Prostate gland (tissue), 2 donors: Measurements from ENCODE around the gene GNRHR. TPM values are rescaled to one million over a fixed set of nuclear protein-coding genes. Genes with fewer than 3 reads are reported as not detected.
"Not testable (repeated sequence)": the region's sequence is repeated elsewhere in the genome, so short reads cannot be mapped to it uniquely, and the experiment has no call there.

Experiments used
- DNase-seq: peaks from one replicate; pipeline ENCODE4 v3.0.0-alpha.2; 2019; ENCODE audit warnings: low spot score
- H3K27ac ChIP-seq, 2 donors: fragments of 200-600 bp; sonication (generic); 2 replicates each; pipeline ENCODE4 v1.5.1; 2017 to 2019
- H3K27me3 ChIP-seq: fragments of 200-600 bp; sonication (generic); replicated peaks from 2 replicates; pipeline ENCODE4 v1.5.1; 2019; ENCODE audit not compliant: insufficient read depth
- H3K36me3 ChIP-seq, 2 donors: fragments of 200-600 bp; sonication (generic); 1 replicate in 1 of 2; 2 replicates in 1 of 2; pipeline versions ENCODE4 v1.5.1 to v1.8.1; 2017 to 2019
- H3K4me1 ChIP-seq: fragments of 200-600 bp; sonication (generic); replicated peaks from 2 replicates; pipeline ENCODE4 v1.5.1; 2019
- H3K4me3 ChIP-seq, 2 donors: fragments of 200-600 bp; sonication (generic); 2 replicates each; pipeline ENCODE4 v1.5.1; 2017 to 2019
- H3K9me3 ChIP-seq: fragments of 200-600 bp; sonication (generic); 2 replicates; pipeline ENCODE4 v1.5.1; 2017
- POLR2A ChIP-seq: fragments of 450-650 bp; IDR thresholded peaks from one replicate; pipeline ENCODE4 v1.6.1; 2016; ENCODE audit warnings: antibody characterized with exemption, mild to moderate bottlenecking
- POLR2AphosphoS5 ChIP-seq: sonication (generic); formaldehyde crosslinking; IDR thresholded peaks from one replicate; pipeline ENCODE4 v1.6.1; 2017; ENCODE audit warnings: antibody characterized with exemption
- WGBS: methylation state at CpG from one replicate; pipeline ENCODE4 v1.1.5; 2018; 5-methylcytosine and 5-hydroxymethylcytosine counted together
- intact Hi-C: fragments of 100-400 bp; cut with DNase I; formaldehyde crosslinking; loops from one replicate; pipeline ENCODE4 v1.14.2; 2022
- total RNA-seq, 2 donors: library from RNA; depleted of rRNA; stranded (reverse); fragments of >200 nt; gene quantifications; one replicate each; pipeline ENCODE4 v1.1.0, GENCODE V29; 2016
- TF ChIP-seq, protein P1 (sequence below), 4 experiments: fragments of 200-600 bp in 2 of 4; fragments of 450-650 bp in 2 of 4; sonication (generic) in 2 of 4; IDR thresholded peaks; 1 replicate in 3 of 4; 2 replicates in 1 of 4; pipeline ENCODE4 v1.5.1; 2016 to 2019; ENCODE audit warnings: antibody characterized with exemption in 4 of 4, mild to moderate bottlenecking in 2 of 4, moderate library complexity in 2 of 4

The GNRHR gene
- total RNA-seq, 2 donors from 2014 or later = not detected

DNA sequence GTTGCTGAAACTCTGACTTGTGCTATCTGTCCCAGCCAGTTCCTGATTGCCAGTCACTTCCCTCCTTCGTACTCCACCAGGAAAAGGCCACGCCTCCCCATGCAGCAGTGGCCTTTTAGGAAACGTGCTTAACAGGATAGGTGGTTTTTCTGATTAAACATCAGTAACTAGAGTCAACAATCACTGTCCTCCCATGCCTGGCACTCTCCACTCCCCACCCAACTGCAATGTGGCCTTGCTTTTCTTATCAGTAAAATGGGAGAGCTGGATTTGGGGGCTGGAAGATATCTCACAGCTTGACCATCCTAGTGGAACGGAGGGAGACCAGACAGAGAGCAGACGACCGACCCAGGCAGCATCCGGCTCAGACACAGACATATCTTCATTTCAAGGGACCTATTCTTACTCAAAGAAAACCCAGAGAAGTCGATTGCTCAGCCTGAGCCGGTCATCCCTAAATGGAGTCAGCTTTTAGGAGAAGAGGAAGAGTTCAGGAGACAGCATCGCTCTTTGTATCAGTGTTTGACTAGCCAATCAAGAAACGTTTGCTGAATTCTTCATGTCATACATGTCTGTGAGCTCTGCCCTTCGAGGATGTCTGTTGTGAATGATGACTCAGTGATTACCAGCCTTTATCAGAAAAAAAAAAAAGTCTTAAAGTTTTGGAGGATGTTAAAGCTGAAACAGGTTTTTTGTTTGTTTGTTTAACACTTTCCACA is 40.5 kb downstream of the GNRHR start:
- intact Hi-C loops = no loop called here
- TF ChIP-seq, protein P1, sequence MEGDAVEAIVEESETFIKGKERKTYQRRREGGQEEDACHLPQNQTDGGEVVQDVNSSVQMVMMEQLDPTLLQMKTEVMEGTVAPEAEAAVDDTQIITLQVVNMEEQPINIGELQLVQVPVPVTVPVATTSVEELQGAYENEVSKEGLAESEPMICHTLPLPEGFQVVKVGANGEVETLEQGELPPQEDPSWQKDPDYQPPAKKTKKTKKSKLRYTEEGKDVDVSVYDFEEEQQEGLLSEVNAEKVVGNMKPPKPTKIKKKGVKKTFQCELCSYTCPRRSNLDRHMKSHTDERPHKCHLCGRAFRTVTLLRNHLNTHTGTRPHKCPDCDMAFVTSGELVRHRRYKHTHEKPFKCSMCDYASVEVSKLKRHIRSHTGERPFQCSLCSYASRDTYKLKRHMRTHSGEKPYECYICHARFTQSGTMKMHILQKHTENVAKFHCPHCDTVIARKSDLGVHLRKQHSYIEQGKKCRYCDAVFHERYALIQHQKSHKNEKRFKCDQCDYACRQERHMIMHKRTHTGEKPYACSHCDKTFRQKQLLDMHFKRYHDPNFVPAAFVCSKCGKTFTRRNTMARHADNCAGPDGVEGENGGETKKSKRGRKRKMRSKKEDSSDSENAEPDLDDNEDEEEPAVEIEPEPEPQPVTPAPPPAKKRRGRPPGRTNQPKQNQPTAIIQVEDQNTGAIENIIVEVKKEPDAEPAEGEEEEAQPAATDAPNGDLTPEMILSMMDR (IDR thresholded peaks at IDR 0.05) = no peak
- TF ChIP-seq POLR2A (no peak), POLR2AphosphoS5 (peak; percentile 73)
- H3K27me3 ChIP-seq = no peaks in the 10 kb centered on the region
- no peaks in the 10 kb centered on the region for H3K9me3 ChIP-seq
- peak; percentile 53 for DNase-seq
- H3K4me1 ChIP-seq = peaks cover 6% of the 10 kb centered on the region
- WGBS = 70% methylated on average over 12 of the region's 12 CpGs
- no peaks in the 10 kb centered on the region for H3K36me3 ChIP-seq
- peak overlapping the region; percentile 36 to 71 for H3K27ac ChIP-seq
- no peak overlapping the region for H3K4me3 ChIP-seq

DNA sequence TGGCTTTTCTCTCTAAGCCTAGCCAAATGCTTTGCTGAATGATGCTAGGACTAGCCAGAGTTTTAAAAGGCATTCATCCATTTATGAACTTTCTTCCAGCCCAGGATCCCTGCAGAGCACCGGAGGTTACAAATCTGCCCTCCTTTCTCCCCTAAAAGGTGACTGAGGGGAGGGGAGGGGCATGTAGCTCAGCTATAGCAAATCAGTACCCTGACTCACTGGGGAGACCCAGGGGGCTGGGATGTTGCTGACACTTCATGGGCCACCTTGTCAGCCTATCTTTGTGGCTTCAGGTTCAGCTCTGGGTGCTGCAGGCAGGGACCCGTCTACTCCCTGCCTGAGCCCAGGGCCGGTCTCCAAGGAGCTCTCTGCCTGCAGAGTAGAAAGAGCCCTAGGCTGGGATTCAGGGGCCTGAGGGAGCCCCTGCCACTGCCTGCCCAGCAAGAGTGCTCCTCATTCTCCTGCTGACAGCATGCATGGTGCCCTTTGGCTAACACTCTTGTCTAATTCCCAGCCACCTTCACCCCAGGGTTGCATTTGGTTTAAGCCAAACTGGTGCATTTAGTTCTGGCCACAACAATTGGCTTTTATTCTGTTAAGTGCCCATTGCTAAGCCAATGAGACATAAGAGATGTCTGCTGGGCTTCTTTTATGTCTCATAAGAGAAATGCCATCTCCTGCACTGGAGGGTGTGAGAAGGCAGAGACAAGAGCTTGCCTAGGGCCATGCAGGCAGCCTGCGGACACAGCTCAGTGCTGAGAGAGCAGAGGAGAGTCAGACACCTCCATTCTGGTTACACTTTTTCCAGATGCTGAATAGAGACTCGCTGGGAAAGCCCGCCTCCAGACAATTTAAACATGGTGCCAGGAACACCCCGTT is 41.3 kb downstream of the GNRHR start:
- TF ChIP-seq, protein P1 (IDR thresholded peaks at IDR 0.05) = no peak
- TF ChIP-seq POLR2AphosphoS5 = no peak
- TF ChIP-seq POLR2A = no peak
- no peaks in the 10 kb centered on the region for H3K36me3 ChIP-seq
- DNase-seq = no peak
- peak overlapping the region; percentile 66 to 71 for H3K27ac ChIP-seq
- WGBS = 63% methylated on average over 7 of the region's 7 CpGs
- intact Hi-C loops = no loop called here
- no peaks in the 10 kb centered on the region for H3K9me3 ChIP-seq
- no peak overlapping the region for H3K4me3 ChIP-seq
- H3K27me3 ChIP-seq = no peaks in the 10 kb centered on the region
- H3K4me1 ChIP-seq = peaks cover 6% of the 10 kb centered on the region

DNA sequence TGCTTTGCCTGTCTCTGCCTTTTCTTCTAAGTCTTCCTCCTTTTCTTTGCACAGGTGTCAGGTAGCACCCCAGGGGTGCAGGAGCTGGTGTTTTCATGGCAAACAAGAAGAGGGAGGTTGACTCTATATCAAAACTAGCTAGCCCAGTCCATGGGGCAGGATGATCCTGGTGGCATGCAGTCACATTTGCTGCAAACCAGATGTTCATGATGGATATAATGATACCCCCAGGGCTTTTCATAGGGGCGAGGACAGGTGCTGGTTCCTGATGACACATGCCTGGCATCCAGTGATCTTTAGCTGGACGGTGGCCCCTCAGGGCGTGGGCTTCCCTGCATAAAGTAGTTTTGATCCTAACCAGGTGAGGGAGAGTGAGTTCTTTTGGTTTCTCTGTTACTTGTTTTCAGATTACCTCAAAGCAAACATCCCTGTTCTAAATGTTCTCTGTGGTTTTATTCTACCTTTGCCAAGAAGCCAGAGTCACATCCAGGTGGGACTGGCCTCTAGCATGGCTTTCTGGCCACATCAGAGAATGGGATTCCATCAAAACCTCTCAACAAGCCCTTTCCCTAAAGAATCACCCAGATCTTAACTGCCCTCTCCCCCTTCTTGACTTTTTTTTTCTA is 42.1 kb downstream of the GNRHR start:
- no peak for DNase-seq
- intact Hi-C loops = no loop called here
- no peak overlapping the region for H3K4me3 ChIP-seq
- 59% methylated on average over 3 of the region's 3 CpGs for WGBS
- H3K9me3 ChIP-seq = no peaks in the 10 kb centered on the region
- no peaks in the 10 kb centered on the region for H3K36me3 ChIP-seq
- H3K27me3 ChIP-seq = no peaks in the 10 kb centered on the region
- H3K4me1 ChIP-seq = peaks cover 6% of the 10 kb centered on the region
- peak overlapping the region; percentile 66 to 71 for H3K27ac ChIP-seq
- TF ChIP-seq, protein P1 (IDR thresholded peaks at IDR 0.05) = no peak
- TF ChIP-seq POLR2AphosphoS5 = peak; percentile 55

DNA sequence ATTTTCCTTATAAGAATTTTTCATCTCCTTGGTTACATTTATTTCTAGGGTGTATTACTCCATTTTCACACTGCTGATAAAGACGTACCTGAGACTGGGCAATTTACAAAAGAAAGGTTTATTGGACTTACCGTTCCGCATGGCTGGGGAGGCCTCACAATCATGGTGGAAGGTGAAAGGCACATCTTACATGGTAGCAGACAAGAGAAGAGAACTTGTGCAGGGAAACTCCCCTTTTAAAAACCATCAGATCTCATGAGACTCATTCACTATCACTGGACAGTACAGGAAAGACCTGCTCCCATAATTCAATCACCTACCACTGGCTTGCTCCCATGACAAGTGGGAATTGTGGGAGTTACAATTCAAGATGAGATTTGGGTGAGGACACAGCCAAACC is 47.5 kb downstream of the GNRHR start:
- H3K36me3 ChIP-seq, H3K9me3 ChIP-seq, H3K27me3 ChIP-seq, H3K27ac ChIP-seq, H3K4me1 ChIP-seq, H3K4me3 ChIP-seq, intact Hi-C loops, DNase-seq: not testable (repeated sequence)
- 95% methylated on average over 3 of the region's 3 CpGs for WGBS

DNA sequence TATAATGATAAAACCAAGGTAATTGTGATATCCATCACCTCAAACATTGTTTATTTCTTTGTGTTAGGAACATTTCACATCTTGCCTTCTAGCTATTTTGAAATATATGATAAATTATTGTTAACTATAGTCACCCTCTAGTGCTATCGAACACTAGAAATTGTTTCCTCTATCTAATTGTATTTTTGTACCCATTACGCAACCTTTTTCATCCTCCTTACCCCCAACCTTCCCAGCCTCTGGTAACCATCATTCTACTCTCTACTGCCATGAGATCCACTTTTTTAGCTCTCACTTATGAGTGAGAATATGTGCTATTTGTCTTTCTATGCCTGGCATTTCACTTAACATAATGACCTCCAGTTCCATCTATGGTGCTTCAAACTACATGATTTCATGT is 49.3 kb downstream of the GNRHR start:
- no peaks in the 10 kb centered on the region for H3K36me3 ChIP-seq
- no peak overlapping the region for H3K4me3 ChIP-seq
- H3K27me3 ChIP-seq = no peaks in the 10 kb centered on the region
- DNase-seq = no peak
- no peaks in the 10 kb centered on the region for H3K9me3 ChIP-seq
- intact Hi-C loops = loop anchor here (5.0 kb wide), 1 partner anchor 158 kb away; the partner anchor contains the start of gene CENPC
- no peak overlapping the region for H3K27ac ChIP-seq
- TF ChIP-seq POLR2A (no peak), POLR2AphosphoS5 (no peak)
- TF ChIP-seq, protein P1 (IDR thresholded peaks at IDR 0.05) = no peak
- 100% methylated on average over 2 of the region's 2 CpGs for WGBS
- no peaks in the 10 kb centered on the region for H3K4me1 ChIP-seq
